Lung microvascular endothelial cell (primary cell): ENCODE measurements around the gene CSTF1. TPM values are rescaled to one million over a fixed set of nuclear protein-coding genes. Genes with fewer than 3 reads are reported as not detected.

Source experiments
- DNase-seq, 2 donors: peaks; one replicate each; pipeline versions ENCODE4 v3.0.0 to v3.0.0-alpha.2; 2010; ENCODE audit warnings: low read depth in 2 of 2
- total RNA-seq: library from RNA; depleted of rRNA; stranded (reverse); fragments of >200 nt; gene quantifications from 2 replicates; pipeline ENCODE4 v1.2.1, GENCODE V29; 2014

The CSTF1 gene
- 16.6 and 21.6 TPM in 2 replicates for total RNA-seq

- peak; percentile 100 for DNase-seq
Measured at GRCh38 chr20:56392132-56392880, at the start of gene CSTF1, which contains the start of gene AURKA. TSS of gene CSTF1 (plus strand) at chr20:56392645. CDS start at chr20:56395553, 2,908 bp downstream. TSS of gene AURKA (minus strand) at chr20:56392215. CDS start at chr20:56388197, 4,018 bp downstream.

DNA sequence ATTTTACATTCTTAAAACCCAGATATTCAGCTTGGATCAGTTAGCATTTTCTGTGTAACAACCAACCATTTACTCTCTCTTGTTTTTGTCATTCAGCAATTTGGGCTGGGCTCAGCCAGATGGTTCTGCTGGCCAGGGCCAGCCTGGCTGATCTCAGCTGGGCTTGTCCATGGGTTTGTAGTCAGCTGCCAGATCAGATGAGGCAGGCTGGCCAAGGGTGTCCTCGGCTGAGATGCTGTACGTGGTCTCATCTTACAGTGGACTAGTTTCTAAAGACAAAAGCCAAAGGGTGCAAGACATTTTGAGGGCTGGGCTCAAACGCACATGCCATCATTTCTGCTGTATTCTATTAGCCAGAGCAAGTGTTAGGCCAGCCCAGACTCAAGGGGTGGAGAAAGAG lies 49.7 kb upstream of the CSTF1 start:
- no peak for DNase-seq

- DNase-seq, result peak; percentile 14 to 56
Measured at GRCh38 chr20:56343861-56344381, 48.5 kb upstream of the CSTF1 start.

GRCh38 chr20:56345911-56346310 lies 46.5 kb upstream of the CSTF1 start:
- no peak for DNase-seq

- no peak for DNase-seq
Measured at GRCh38 chr20:56347628-56348304, 44.7 kb upstream of the CSTF1 start.

DNA sequence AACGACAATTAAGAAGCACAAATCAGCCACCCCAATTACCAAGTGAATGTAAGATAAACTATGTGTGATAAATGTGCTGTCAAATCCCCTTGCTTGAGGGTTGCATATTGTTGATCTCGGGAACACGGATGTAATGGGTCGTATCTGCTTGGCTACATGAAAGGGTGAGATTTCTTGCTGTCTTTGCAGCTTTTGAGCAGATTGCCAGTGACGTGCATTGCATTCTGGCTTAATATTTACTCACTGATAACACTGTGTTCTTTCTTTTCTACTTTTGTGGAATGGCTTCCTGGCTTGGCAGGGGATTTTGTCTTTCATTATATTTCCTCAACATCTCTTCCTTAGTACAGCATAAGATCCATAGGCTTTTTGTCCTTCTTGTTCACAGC lies 44.1 kb upstream of the CSTF1 start:
- peak in 1 of 2 donors; percentile 5 for DNase-seq

DNA sequence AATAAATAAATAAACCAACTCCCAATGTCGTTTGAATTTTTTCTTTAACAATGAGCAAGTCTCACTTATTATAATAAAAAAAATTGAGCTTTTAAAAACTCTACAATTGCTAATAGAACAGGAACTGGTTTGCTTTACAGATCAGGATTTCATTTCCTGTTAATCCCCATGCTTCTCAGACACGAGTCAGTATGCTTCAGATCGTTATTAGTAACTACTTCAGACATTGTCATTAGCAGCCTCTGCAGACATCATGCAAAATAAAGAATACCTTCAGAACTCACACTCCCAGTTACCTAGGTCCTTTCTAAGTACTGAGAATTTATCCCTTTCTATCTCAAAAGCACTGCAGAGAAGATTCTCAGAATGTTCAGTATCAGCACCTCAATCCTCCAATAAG lies 43.7 kb upstream of the CSTF1 start:
- peak in 1 of 2 donors; percentile 55 for DNase-seq

- peak in 1 of 2 donors; percentile 60 for DNase-seq
Measured at GRCh38 chr20:56350842-56351241, 41.6 kb upstream of the CSTF1 start.

- DNase-seq, result no peak
Measured at GRCh38 chr20:56352345-56353055, 39.9 kb upstream of the CSTF1 start.

GRCh38 chr20:56353356-56353755 lies 39.1 kb upstream of the CSTF1 start:
- DNase-seq, result no peak

GRCh38 chr20:56358070-56358469 lies 34.4 kb upstream of the CSTF1 start:
- DNase-seq, result no peak

GRCh38 chr20:56358600-56359211 lies 33.7 kb upstream of the CSTF1 start, which contains the start of gene FAM210B:
TSS of gene FAM210B (plus strand) at chr20:56358974. CDS start at chr20:56359006, 32 bp downstream.
- DNase-seq, result peak; percentile 85 to 91

DNA sequence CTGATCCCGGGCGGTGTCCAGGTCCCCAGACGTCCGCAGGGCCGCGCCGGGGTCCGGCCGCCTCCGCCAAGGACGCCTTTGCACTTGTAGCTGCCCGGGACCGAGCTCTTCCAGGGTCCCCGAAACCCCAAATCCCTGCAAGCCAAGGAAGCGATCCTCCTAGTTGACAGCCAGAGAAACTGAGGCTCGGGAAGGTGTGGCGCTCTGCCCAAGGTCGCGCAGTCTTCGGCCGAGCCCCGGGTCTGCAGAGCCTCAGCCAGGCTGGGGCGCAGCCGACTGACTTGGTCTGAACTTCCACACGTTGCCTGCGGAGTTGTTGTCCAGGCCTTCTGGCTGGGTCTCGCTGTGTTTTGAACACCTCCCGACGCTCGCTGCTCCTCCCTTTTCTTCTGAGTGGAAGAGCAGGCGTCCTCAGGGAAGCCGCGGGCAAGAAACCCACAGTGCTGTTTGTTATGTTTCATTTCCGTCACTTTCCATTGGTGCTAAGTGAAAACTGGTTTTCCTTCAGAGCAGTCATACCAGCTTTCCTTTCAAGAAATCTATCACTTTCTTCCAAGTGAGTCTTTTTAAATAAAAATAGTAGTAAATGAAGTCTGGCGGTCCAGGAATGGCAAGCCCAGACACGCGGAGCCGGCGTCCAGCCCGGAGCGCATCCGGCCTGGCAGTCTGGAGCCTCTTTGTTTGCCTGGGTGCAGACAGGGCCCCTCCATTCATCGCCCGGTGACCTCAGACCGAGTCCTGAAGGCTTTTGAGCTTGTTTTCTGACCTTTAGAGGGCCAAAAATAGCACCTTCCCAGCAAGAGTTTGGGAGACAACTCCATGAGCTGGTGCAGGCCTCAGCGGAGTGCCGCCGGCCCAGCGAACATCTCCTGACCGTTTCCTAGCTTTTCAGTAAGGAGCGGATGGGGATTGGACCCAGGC lies 33.0 kb upstream of the CSTF1 start:
- peak; percentile 41 to 80 for DNase-seq

- DNase-seq, result no peak
Measured at GRCh38 chr20:56360133-56360907, 32.1 kb upstream of the CSTF1 start.

GRCh38 chr20:56360908-56361205 lies 31.6 kb upstream of the CSTF1 start:
- DNase-seq, result no peak

- DNase-seq, result no peak
Measured at GRCh38 chr20:56361900-56362299, 30.5 kb upstream of the CSTF1 start.

DNA sequence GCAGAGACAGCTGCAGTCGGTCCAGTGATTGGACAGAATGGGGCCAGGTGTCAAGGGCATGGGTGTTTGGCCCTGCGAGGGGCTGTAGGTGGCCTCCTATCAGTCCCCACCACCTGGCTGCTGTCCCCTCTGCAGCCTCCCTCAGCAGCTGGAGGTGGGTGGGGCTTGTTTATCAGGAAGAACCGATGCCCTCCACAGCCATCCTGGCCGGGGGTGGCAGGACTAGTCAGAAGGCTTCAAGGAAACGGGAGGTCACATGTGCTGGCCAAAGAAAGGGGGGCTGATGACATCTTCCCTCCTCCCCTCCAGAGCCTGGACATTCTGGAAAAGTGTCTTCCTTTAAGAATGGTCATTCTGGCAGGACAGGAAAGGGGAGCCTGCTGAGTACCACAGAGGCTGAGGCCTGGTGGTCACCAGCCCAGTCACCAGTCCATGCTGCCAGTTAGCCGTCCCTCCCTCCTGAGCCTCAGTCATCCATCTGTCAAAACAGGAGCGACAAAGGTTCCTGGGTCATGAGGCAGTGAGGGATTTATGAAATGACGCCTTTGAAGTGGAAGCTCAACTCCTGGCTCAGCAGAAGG lies 29.5 kb upstream of the CSTF1 start:
- DNase-seq, result peak; percentile 59 to 64

GRCh38 chr20:56363491-56363890 lies 29.0 kb upstream of the CSTF1 start:
- no peak for DNase-seq
